ENCODE results near the gene SF3B1.
"Not testable (repeated sequence)": the region's sequence is repeated elsewhere in the genome, so short reads cannot be mapped to it uniquely, and the experiment has no call there.

Gene SF3B1

DNA sequence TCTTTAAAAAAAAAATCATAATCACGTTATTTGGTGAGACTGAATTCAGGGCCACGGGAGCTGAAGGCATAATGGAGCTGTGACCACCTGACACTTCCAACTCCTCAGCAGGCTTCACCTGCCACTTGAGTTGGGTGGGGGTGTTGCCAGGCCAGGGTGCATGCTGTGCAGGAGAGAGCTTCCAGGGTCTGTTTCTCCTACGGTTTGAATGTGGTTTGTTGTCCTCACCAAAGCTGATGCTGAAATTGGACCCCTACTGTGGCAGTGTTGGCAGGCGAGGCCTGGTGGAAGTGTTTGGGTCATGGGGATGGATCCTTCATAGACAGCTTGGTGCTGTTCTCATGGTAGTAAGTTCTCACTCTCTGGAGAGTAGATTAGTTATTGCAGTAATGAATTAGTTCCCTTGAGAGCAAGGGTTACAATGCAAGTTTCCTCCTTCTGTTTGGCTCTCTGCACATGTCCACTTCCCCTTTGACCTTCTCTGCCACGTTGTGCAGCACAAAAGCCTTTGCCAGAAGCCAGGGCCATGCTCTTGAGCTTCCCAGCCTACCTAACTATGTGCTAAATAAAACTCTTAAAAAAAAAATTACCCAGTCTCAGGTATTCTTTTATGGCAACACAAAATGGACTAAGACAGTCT is 86.0 kb downstream of the SF3B1 start (continued):
- TF ChIP-seq PBX3 (CRISPR knock-in tag; IDR thresholded peaks at IDR 0.05) = no peak

DNA sequence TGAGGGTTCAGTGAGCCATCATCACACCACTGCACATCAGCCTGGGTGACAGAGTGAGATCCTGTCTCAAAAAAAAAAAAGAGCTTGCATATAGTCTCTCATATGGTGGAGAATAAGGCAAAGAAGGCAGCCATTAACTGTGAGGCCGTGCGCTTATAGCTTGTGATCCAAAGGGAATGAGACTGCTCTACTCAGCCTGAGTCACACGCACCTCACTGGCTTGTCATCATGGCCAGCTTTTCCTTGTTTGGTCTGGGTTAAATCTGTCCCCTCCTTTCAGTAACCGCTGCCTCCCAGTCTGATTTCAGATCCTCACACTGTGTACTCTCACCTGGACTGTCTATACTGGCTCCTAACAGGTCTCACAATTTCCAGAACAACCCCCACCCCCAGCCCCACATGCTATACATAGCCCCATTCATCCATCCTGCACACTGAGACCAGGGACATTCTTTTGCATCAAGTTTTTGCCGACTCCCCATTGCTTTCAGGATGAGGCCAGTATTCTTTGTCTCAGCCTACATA is 88.9 kb downstream of the SF3B1 start:
- no peak for TF ChIP-seq HOXA7 (CRISPR knock-in tag; IDR thresholded peaks at IDR 0.05; ENCODE audit: borderline replicate concordance)
- TF ChIP-seq, protein P1, sequence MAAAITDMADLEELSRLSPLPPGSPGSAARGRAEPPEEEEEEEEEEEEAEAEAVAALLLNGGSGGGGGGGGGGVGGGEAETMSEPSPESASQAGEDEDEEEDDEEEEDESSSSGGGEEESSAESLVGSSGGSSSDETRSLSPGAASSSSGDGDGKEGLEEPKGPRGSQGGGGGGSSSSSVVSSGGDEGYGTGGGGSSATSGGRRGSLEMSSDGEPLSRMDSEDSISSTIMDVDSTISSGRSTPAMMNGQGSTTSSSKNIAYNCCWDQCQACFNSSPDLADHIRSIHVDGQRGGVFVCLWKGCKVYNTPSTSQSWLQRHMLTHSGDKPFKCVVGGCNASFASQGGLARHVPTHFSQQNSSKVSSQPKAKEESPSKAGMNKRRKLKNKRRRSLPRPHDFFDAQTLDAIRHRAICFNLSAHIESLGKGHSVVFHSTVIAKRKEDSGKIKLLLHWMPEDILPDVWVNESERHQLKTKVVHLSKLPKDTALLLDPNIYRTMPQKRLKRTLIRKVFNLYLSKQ (tag by site-specific recombination; IDR thresholded peaks at IDR 0.05; ENCODE audit: borderline replicate concordance) = no peak
- TF ChIP-seq, protein P2, sequence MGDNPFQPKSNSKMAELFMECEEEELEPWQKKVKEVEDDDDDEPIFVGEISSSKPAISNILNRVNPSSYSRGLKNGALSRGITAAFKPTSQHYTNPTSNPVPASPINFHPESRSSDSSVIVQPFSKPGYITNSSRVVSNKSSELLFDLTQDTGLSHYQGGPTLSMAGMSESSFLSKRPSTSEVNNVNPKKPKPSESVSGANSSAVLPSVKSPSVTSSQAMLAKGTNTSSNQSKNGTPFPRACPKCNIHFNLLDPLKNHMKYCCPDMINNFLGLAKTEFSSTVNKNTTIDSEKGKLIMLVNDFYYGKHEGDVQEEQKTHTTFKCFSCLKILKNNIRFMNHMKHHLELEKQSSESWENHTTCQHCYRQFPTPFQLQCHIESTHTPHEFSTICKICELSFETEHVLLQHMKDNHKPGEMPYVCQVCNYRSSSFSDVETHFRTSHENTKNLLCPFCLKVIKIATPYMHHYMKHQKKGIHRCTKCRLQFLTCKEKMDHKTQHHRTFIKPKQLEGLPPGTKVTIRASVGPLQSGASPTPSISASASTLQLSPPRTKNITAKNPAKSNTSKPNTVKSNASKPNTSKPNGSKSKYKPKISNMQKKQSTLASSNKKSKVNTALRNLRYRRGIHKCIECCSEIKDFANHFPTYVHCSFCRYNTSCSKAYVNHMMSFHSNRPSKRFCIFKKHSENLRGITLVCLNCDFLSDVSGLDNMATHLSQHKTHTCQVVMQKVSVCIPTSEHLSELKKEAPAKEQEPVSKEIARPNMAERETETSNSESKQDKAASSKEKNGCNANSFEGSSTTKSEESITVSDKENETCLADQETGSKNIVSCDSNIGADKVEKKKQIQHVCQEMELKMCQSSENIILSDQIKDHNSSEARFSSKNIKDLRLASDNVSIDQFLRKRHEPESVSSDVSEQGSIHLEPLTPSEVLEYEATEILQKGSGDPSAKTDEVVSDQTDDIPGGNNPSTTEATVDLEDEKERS (tag by site-specific recombination; IDR thresholded peaks at IDR 0.05) = no peak
- no peak for TF ChIP-seq MYNN (tag by site-specific recombination; IDR thresholded peaks at IDR 0.05; ENCODE audit: borderline replicate concordance)
- TF ChIP-seq ZBTB48 (tag by site-specific recombination; IDR thresholded peaks at IDR 0.05) = no peak
- TF ChIP-seq ZNF132 (tag by site-specific recombination; IDR thresholded peaks at IDR 0.05; ENCODE audit: borderline replicate concordance) = no peak
- no peak for TF ChIP-seq ZNF513 (tag by site-specific recombination; IDR thresholded peaks at IDR 0.05)
- no peak for TF ChIP-seq ZNF521 (tag by site-specific recombination; IDR thresholded peaks at IDR 0.05)
- TF ChIP-seq ZNF211 (tag by site-specific recombination; IDR thresholded peaks at IDR 0.05; ENCODE audit: low read depth) = no peak
- TF ChIP-seq GLI2 (tag by site-specific recombination; IDR thresholded peaks at IDR 0.05; ENCODE audit: borderline replicate concordance, low read depth) = no peak
- TF ChIP-seq KLF8 (tag by site-specific recombination; IDR thresholded peaks at IDR 0.05) = no peak
- TF ChIP-seq PATZ1 (tag by site-specific recombination; IDR thresholded peaks at IDR 0.05) = no peak
- no peak for TF ChIP-seq KLF17 (tag by site-specific recombination; IDR thresholded peaks at IDR 0.05)
- H3K4me1 ChIP-seq (ENCODE audit: control insufficient read depth, insufficient read depth, low read length) = no peaks in the 10 kb centered on the region
- ChIA-PET CTCF (interaction anchor here (1.5 kb wide), 1 partner anchor 232 kb away, joined by 3 read pairs; no protein-coding TSS in a partner anchor), POLR2A (no interaction called here)
- no peak overlapping the region for H3K27ac ChIP-seq (ENCODE audit: extremely low read depth, low read depth, low read length)
- no peak overlapping the region for H3K4me3 ChIP-seq (ENCODE audit: low read depth, low read length)
- no peaks in the 10 kb centered on the region for H3K9me3 ChIP-seq (ENCODE audit: control insufficient read depth, insufficient read depth, low read depth, low read length)
- no peaks in the 10 kb centered on the region for H3K36me3 ChIP-seq (ENCODE audit: control insufficient read depth in 2 of 2, insufficient read depth in 1 of 2, low read length in 2 of 2)

- H3K27ac ChIP-seq (ENCODE audit: extremely low read depth, low read depth, low read length); H3K36me3 ChIP-seq (ENCODE audit: control insufficient read depth in 2 of 2, insufficient read depth in 1 of 2, low read length in 2 of 2); POLR2A ChIA-PET; H3K4me1 ChIP-seq (ENCODE audit: control insufficient read depth, insufficient read depth, low read length); H3K4me3 ChIP-seq (ENCODE audit: low read depth, low read length); H3K9me3 ChIP-seq (ENCODE audit: control insufficient read depth, insufficient read depth, low read depth, low read length): not testable (repeated sequence)
- CTCF ChIA-PET = interaction anchor here (0.7 kb wide), 1 partner anchor 461 kb away, joined by 3 read pairs; the partner anchor contains the start of gene PLCL1
These were observed 90.9 kb downstream of the SF3B1 start for GRCh38 chr2:197343968-197344367.
